HK-2 (cell line): ENCODE data around the gene DRGX.

Experiments
- DNase-seq: peaks from one replicate; pipeline ENCODE4 v3.0.0-alpha.2; 2018; ENCODE audit not compliant: unreplicated experiment

Gene DRGX

DNA sequence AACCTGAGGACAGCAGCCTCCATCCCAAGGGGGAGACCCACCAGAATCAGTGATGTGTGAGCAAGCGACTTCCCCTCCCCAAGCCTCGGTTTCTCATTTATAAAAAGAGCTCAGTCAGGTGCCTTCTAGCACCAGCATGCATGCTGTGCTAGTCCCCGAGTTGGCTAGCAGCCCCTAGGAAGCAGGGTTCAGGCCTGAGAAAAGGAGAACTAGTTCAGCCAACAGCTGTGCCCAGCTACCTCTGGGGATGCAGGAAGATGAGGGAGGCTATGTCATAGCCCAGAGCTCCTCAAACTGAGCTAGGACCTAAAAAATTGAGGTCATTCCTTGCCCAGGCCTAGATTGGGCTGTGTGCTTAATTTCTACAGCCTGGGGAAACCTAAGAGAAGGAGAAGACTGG is 13.7 kb downstream of the DRGX start:
- no peak for DNase-seq

- DNase-seq: no peak
Measured at GRCh38 chr10:49381111-49381900, 14.6 kb downstream of the DRGX start.

DNA sequence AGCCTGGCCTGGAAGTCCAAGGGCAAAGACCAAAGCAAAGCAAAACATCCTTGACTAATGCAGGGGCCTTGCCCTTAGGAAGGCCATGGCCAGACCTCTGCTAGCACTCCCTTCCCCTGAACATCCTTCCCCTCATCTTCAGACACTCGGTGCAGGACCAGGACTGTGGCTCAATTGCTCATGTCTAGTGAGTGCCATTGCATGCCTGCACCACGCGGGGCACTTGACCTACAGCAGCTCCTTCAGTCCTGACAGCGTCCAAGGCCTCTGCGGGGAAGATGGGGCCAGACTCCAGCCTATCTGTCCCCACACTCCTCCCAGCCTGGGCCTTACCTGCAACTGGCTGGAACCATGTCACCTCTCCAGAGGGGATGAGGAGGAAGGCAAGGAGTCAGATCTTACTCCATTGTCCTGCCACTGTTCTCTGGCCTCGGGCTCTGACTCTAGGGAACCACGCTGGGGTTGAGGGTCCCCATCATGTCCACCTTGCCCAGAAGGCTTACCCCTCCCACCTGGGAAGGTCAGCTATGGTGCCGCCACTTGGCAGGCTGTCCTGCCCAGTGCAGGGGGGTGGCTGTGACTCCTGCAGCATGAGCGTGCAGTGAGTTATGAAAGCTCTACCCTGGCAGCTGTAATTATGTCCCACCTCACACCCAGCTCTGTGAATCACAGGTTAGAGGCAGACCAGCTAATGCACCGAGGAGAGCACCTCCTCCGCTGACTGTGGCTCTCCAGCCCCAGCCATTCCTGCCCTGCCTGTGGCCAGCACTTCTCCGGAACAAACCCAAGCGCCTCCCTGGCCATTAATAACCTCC is 16.1 kb downstream of the DRGX start:
- no peak for DNase-seq

DNA sequence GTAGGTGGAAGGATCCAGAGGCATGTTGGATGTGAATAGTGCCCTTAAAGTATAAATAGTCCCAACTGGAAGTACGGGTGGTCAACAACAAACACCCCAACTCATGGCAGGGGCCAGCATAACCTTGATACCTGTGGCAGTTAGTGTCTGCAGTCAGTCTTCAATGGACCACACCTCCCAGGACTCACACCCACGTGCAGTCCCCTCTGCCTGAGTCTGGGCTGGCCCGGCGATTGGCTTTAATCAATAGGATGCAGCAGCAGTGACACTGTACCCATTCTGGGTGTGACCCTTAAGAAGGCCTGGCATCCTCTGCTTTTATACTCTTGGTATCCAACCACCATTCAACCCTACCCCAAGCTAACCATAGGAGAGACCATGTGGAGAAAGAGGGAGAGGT is 18.6 kb downstream of the DRGX start:
- DNase-seq: no peak

DNA sequence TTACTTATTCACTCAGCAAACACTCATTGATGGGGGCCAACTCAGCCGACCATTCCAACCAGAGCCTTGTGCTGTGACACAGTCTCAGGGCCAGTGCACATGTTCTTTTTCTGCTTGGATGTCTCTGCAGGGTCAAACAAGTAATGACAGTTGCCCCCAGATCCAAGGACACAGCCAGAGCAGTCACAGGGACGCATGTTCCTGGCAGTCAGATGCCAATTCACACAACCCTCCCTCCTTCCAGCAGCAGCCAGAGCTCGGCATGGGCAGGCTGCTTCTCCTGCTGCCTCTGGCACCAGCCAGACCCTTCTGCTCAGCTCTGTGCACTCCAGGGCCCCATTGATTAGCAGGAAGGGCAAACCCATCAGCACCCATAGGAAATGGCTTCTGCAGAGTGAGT is 20.3 kb downstream of the DRGX start:
- DNase-seq: no peak

GRCh38 chr10:49374740-49375139 is 21.1 kb downstream of the DRGX start:
- no peak for DNase-seq

- no peak for DNase-seq
Measured at GRCh38 chr10:49373361-49373760, 22.5 kb downstream of the DRGX start.

DNA sequence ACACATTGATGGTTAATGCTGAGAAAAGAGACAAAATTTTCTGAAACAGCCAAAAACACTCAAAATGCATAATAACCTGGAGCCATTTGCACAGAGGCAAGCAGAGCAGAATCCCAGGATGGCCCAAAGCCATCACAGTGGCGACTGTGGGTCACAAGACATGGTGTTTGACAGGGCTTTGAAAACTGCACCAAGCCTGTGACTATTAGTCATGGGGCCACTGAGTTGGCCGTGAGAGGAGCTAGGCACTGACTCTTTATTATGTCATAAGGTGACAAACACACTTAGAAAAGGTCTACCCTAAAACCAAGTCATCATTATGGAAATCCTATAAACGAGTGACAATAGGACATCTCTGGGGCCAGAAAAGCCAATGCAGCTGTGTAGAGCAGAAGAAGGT is 23.9 kb downstream of the DRGX start:
- no peak for DNase-seq

DNA sequence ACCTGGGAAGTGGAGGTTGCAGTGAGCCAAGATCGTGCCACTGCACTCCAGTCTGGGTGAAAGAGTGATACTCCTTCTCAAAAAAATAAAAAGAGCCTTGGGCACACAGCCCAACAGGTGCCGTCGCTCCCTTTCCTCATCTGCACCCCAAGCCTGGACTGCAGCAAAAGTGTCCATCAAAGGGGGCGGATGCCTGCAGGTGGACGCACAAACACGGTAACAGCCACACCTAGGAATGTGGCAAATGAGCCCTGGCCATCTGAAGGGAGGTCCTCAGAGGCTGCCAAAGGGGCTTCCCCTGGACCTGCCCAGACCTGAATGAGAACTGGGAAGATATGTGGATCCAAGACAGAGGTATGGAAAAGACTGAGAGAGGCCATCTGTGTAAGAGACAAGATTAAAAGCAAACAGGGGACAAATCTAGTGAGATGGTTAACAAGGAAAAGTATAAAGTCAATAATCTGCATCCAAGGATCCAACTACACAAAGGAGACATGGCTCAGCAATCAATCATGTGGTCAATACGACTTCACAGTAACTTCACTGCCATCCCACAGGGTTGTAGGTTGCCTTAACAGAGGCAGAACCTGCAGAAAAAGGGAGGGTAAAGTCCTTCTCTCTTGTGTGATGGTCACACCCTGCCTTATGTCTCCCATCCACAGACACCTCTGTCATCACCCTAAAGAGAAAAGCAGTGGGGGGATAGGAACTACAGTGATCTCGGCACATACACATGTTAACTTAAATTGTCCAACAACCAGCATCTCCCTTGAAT is 25.4 kb downstream of the DRGX start:
- no peak for DNase-seq

GRCh38 chr10:49369216-49370162 is 26.4 kb downstream of the DRGX start:
- DNase-seq: no peak

DNA sequence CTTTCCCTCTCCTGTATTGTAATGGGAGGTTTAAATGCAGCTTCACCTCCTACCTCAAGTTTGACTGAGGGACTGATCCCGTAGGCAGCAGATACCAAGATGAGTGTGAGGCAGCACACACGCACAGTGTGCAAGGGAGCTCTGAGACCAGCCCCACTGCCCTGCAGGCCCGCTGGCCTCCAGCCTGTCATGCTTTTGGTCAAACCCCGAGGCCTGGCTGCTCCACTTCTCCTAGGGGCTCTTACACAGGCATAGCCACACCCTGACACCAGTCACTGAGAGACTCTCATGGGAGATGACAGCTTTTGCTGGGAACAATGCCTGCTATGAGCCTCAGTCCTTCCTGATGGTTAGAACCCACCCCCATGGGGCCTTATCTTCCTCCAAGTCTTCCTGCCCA is 27.6 kb downstream of the DRGX start:
- no peak for DNase-seq

DNA sequence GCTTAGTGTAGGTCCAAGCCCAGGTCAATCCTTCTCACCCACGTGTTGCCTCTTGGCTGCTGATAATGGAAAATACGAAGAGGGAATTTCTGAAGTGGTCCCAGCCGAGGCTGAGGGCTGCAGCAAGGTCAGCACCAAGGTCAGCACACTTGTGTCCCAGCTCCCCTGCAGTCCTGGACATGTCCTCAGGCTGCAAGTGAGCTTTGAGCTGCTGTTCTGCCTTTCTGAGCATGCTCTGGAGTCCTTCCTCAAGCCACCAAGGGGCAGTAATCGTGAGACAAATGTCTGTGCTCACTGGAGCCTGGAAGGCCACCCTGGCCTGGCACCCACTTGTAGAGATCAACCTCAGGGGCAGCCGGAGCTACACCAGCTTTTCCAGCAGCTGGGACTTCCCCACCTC is 28.3 kb downstream of the DRGX start:
- DNase-seq: no peak

DNA sequence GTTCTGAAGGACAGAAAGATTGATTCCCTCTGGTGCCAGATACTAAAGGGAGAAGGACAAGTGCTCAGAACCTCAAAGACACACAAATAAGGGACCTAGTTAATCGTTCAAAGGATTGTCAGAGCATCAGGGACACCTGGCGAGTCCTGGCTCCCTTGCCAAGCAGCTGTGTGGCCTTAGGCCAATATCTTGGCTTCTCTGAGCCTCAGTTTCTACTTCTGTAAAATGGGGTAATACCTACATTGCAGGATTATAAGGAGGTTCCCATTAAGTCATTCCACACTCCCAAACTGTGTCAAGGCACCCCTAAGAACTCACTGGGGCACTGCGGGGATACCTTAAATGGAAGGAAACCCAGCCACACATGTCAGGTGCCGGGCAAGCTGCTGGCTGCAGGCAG is 29.4 kb downstream of the DRGX start:
- DNase-seq: no peak

- DNase-seq: no peak
Measured at GRCh38 chr10:49365675-49366415, 30.0 kb downstream of the DRGX start.

GRCh38 chr10:49365275-49365674 is 30.6 kb downstream of the DRGX start:
- DNase-seq: no peak

GRCh38 chr10:49364747-49365146 is 31.1 kb downstream of the DRGX start:
- no peak for DNase-seq

- no peak for DNase-seq
Measured at GRCh38 chr10:49364051-49364450, 31.8 kb downstream of the DRGX start.

GRCh38 chr10:49363309-49364031 is 32.4 kb downstream of the DRGX start:
- no peak for DNase-seq

GRCh38 chr10:49362596-49363260 is 33.2 kb downstream of the DRGX start:
- no peak for DNase-seq
